ENCODE results near the gene WNT3.

GRCh38 chr17:46823657-46824056, 5.2 kb upstream of the WNT3 start:
- TF ChIP-seq BHLHE40 (IDR thresholded peaks at IDR 0.05; ENCODE audit: borderline replicate concordance) (no peak), LEF1 (IDR thresholded peaks at IDR 0.05; ENCODE audit: borderline replicate concordance) (no peak), PKNOX1 (IDR thresholded peaks at IDR 0.05) (no peak), L3MBTL2 (conservative IDR thresholded peaks at IDR 0.05) (no peak), CTBP1 (IDR thresholded peaks at IDR 0.05; ENCODE audit: borderline replicate concordance) (no peak), ELF4 (IDR thresholded peaks at IDR 0.05) (no peak)

Data from HEK293T (cell line).